SK-N-MC (cell line): ENCODE data around the gene KLHL6.

Source experiments
- EZH2 ChIP-seq: fragments of 200-600 bp; sonication (generic); IDR thresholded peaks from one replicate; pipeline ENCODE4 v1.6.1; 2017; ENCODE audit warnings: antibody characterized with exemption
- FOXP2 ChIP-seq: optimal IDR thresholded peaks from 2 replicates; pipeline ENCODE3; 2011; ENCODE audit warnings: mild to moderate bottlenecking, moderate library complexity; ENCODE audit not compliant: insufficient read depth; ENCODE audit errors: extremely low read length, control extremely low read depth

GRCh38 chr3:183442994-183443393 lies 112.5 kb downstream of the KLHL6 start:
- no peak for TF ChIP-seq FOXP2
- TF ChIP-seq EZH2 = no peak
